VCaP (cell line): Measurements from ENCODE around the gene LIMK2.
"Not testable (repeated sequence)": the region's sequence is repeated elsewhere in the genome, so short reads cannot be mapped to it uniquely, and the experiment has no call there.

ENCODE experiments used
- H3K27ac ChIP-seq: fragments of 450-650 bp; 2 replicates; pipeline ENCODE4 v1.5.1; 2017
- TF ChIP-seq, protein P1 (sequence below): fragments of 450-650 bp; conservative IDR thresholded peaks from 2 replicates; pipeline ENCODE4 v1.5.1; 2017; ENCODE audit warnings: mild to moderate bottlenecking, moderate library complexity

Gene LIMK2

GRCh38 chr22:31230871-31231621, 18.9 kb downstream of the LIMK2 start:
- peak overlapping the region; percentile 24 for H3K27ac ChIP-seq
- TF ChIP-seq, protein P1, sequence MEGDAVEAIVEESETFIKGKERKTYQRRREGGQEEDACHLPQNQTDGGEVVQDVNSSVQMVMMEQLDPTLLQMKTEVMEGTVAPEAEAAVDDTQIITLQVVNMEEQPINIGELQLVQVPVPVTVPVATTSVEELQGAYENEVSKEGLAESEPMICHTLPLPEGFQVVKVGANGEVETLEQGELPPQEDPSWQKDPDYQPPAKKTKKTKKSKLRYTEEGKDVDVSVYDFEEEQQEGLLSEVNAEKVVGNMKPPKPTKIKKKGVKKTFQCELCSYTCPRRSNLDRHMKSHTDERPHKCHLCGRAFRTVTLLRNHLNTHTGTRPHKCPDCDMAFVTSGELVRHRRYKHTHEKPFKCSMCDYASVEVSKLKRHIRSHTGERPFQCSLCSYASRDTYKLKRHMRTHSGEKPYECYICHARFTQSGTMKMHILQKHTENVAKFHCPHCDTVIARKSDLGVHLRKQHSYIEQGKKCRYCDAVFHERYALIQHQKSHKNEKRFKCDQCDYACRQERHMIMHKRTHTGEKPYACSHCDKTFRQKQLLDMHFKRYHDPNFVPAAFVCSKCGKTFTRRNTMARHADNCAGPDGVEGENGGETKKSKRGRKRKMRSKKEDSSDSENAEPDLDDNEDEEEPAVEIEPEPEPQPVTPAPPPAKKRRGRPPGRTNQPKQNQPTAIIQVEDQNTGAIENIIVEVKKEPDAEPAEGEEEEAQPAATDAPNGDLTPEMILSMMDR = peak; percentile 93

DNA sequence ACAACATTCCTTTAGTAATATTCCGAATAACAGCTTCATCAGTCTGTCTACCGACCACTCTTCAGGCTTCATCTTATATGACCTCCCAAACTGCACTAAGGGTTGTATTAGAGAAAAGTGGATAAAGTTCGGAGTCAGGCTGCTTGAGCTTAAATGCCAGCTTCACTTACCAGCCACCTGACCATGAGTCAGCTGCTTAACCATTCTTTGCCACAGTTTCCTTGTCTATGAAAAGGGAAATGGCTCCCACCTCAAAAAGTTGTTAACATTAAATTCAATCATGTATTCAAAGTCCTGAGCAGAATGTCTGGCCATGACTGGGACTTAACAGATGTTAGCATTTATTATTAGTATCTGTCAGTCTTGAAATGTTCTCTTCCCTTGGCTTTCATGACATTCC, 20.9 kb downstream of the LIMK2 start:
- no peak overlapping the region for H3K27ac ChIP-seq
- TF ChIP-seq, protein P1 = no peak

DNA sequence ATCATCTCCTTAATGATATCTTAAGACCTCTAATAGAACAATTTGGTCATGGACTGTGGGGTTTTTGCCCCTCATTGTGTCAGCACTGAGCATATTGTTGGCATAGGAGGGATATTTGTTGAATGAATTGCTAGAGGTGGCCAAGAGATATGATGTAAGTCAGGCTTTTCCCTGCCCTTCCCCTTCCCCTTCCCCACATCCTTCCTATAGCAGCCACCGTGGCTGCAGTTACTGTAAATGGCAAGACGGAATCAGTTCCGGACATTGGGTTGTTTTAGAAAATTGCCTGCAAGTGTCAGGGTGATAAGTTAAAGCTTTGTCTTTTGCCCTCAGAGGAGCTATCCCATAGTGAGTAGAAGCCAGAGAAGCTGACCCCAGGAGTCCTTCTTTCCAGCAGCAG, 23.0 kb downstream of the LIMK2 start:
- no peak overlapping the region for H3K27ac ChIP-seq
- TF ChIP-seq, protein P1 = no peak

GRCh38 chr22:31236044-31236443, 23.9 kb downstream of the LIMK2 start:
- H3K27ac ChIP-seq = not testable (repeated sequence)

DNA sequence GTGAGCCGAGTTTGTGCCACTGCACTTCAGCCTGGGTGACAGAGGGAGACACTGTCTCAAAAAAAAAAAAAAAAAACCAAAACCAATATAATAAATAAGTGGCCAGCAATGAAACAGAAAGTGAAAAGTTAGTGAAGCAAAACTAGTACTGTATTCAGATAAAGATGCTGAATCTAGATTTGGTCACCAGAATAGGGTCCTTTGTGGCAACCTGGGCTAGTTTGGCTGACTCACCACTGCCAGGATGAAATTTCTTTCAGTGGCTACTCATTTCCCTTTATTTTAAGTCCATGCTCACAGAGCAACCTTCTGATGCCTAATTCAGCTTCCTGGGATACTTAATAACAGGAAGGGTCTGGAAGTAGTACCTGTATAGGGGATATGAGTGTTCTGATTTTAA, 26.0 kb downstream of the LIMK2 start:
- TF ChIP-seq, protein P1 = no peak
- H3K27ac ChIP-seq = no peak overlapping the region

DNA sequence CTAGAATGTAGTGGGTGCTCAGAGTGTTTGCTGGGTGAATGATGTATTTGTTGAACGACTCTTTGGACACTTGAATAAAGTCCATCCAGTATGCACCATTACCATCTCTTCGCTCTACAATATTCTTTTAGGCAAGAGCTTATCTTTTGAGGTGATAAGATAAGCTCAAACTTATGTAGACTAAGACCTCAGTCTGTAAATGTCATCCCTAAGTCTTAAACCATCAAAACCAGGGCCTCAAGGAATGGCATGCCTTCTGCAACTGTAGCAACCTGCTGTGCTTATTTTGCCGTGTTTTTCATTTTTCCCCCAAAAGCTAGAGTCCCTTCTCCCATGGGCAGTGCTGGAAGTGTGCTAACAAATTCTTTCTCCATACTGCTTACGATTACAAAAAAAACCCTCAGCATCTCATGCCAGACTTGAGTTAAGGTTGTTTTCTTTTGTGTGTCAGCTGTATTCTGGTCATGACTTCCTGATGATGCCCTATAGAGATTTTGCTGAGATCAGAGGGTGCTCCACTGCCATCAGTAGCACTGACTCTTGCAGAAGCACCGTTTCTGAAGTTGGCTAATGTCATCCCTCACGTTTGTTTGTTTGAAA, 27.8 kb downstream of the LIMK2 start:
- TF ChIP-seq, protein P1 = no peak

DNA sequence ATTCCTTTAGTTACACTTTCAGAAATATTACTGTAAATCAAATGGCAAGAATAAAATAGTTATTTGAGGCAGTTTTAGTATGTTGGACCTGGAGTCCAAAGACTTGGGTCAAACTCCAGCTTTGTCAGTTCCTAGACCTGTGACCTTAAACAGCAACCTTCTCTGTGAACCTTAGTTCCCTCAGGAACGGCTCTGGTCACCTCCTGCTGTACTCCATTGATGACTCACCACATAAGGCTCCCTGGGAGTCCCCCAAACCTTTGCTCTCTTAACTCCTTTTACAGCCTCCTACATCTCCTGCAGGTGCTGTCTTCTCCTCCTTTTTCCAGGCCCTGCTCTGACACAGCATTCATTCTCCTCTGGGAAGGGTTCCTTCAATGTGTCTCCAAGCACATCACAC, 29.1 kb downstream of the LIMK2 start:
- H3K27ac ChIP-seq = no peak overlapping the region
- TF ChIP-seq, protein P1 = no peak

More for the DNA sequence above, 27.8 kb downstream of the LIMK2 start:
- no peak overlapping the region for H3K27ac ChIP-seq

- TF ChIP-seq, protein P1 = no peak
- H3K27ac ChIP-seq = no peak overlapping the region
These were observed 29.8 kb downstream of the LIMK2 start for GRCh38 chr22:31241936-31242335.
